ENCODE data around the gene PLPP2.

Gene PLPP2

DNA sequence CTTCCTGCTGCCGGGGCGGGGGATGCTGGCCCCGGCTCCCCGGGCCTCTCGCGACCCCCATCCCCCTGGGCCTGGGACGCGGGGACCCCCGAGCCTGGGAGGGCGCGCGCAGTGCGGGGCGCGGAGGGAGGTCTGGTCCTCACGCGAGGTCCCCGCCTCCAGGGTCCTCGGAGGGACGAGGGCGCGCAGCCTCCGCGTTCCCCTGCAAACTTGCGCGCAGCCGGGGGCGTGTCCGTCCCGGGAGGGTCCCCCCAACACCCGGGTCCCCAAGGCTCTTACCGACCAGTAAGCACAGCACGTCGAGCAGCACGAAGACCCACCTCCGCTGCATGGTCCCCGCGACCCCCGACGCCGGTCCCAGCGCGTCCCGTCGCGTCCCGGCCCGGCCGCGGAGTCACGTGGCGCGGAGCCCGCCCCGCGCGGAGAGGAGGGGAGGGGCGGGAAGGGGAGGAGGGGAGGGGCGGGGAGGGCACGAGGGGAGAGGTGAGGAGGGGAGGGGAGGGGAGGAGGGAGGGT is at the start of gene PLPP2:
PLPP2 (minus strand) TSS at position 398 of the 516 bp plus-strand sequence; CDS start at position 331, 67 bp downstream.
- no peak within 1 kb of the TSS for H3K4me3 ChIP-seq (ENCODE audit: low read depth, low read length)
- no peak for TF ChIP-seq CTCF (IDR thresholded peaks at IDR 0.05; ENCODE audit: low read depth, low read length, missing control alignments)
- DNase-seq (ENCODE audit: low read depth) = no peak

DNA sequence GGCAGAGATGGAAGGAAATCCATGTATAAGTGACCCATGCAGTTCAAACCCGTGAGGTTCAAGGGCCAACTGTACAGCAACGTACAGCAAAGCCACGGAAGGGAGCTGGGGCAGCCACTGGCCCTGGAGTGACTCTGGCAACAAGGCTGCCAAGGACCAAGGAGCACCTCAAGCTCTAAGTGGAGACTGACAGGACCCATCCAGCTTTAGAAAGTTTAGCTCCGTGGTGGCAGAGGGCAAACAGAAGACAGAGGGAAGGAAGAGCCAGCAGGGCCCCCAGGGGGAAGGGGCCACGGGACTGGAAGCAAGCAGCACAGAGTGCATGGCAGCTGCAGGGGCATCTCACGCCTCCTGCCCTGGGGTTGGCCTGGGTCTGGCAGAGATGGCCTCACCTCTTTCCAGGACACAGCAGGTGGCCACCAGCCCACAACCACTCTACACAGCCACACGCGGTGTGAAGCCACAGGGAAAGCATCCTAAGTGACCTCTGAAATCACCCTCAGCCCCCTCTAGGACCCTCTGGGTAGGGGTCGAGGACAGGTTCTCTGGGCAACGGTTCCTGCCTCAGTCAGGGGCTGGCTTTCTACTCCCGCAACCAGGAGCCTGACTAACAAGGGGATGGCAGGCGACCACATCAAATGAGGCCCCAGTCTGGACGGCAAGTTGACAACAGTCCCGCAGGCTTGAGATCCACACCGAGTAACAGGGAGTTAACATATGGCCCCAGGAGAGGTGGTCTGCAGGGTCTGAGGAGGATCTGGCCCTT is 49.6 kb upstream of the PLPP2 start:
- no peak for TF ChIP-seq CTCF (IDR thresholded peaks at IDR 0.05; ENCODE audit: low read depth, low read length, missing control alignments)
- DNase-seq (ENCODE audit: low read depth) = no peak
- H3K4me3 ChIP-seq (ENCODE audit: low read depth, low read length) = no peak overlapping the region

DNA sequence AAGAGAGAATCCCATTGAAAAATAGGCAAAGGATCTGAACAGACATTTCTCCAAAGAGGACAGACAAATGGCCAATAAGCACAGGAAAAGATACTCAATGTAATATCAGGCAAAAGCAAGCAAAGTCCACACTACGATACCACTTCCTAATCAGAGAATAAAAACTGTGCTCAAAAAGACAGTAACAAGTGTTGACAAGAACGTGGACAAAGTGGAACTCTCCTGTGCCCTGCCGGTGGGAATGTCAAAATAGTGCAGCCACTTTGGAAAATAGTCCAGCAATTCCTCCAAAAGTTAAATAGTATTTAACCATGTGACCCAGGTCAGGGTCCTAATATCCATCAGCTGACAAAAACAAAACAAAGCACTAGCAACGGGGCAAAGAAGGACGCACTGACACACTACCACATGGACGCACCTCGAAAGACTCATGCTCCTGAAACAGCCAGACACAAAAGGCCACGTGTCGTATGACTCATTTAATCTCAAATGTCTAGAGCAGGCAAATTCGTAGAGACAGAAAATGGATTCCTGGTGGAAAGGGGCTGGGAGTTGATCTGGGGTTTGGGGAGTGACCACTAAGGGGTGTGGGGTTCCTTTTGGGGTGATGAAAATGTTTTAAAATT is 48.2 kb upstream of the PLPP2 start:
- H3K4me3 ChIP-seq (ENCODE audit: low read depth, low read length) = no peak overlapping the region
- DNase-seq (ENCODE audit: low read depth) = no peak
- TF ChIP-seq CTCF (IDR thresholded peaks at IDR 0.05; ENCODE audit: low read depth, low read length, missing control alignments) = no peak

DNA sequence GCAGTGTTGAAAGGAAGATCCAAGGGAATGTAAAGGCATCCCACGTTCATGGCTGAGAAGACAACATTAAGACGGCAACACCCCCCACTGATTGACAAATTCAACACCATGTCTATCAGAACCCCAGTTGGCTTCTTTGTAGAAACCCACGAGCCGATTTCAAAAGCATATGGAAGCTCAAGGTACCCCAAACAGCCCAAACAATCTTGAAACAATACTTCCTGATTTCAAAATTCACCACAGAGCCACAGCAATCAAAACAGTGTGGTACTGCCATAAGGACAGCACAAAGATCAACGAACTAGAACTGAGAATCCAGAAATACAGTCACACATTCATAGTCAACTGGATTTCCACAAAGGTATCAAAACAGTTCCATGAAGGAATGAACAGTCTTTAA is 47.2 kb upstream of the PLPP2 start:
- H3K4me3 ChIP-seq (ENCODE audit: low read depth, low read length) = no peak overlapping the region
- no peak for TF ChIP-seq CTCF (IDR thresholded peaks at IDR 0.05; ENCODE audit: low read depth, low read length, missing control alignments)
- no peak for DNase-seq (ENCODE audit: low read depth)

GRCh38 chr19:336067-336614 is 44.9 kb upstream of the PLPP2 start:
- TF ChIP-seq CTCF (IDR thresholded peaks at IDR 0.05; ENCODE audit: low read depth, low read length, missing control alignments) = no peak
- H3K4me3 ChIP-seq (ENCODE audit: low read depth, low read length) = no peak overlapping the region
- DNase-seq (ENCODE audit: low read depth) = no peak

GRCh38 chr19:335486-336066 is 44.4 kb upstream of the PLPP2 start:
- H3K4me3 ChIP-seq (ENCODE audit: low read depth, low read length) = no peak overlapping the region
- no peak for DNase-seq (ENCODE audit: low read depth)
- TF ChIP-seq CTCF (IDR thresholded peaks at IDR 0.05; ENCODE audit: low read depth, low read length, missing control alignments) = no peak
